Inflammatory macrophage treated with lipopolysaccharide for 4 hours (primary cell): ENCODE results near the gene COL16A1.

ENCODE experiments used
- DNase-seq: peaks from one replicate; pipeline ENCODE4 v3.0.0-alpha.2; 2020

Gene COL16A1

DNA sequence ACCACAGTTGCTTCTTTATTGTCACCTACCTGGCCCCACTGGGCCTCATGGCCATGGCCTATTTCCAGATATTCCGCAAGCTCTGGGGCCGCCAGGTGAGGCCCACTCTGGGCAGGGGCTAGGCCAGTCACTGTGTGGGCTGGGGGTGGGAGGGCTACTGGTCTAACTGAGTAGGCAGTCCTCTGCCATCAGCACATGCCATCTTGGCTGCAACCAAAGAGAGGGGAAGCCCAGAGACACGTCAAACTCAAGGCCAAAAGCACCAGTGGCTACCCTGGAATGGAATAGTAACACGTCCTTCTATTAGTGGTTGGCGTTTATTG is 82.4 kb downstream of the COL16A1 start:
- no peak for DNase-seq

DNA sequence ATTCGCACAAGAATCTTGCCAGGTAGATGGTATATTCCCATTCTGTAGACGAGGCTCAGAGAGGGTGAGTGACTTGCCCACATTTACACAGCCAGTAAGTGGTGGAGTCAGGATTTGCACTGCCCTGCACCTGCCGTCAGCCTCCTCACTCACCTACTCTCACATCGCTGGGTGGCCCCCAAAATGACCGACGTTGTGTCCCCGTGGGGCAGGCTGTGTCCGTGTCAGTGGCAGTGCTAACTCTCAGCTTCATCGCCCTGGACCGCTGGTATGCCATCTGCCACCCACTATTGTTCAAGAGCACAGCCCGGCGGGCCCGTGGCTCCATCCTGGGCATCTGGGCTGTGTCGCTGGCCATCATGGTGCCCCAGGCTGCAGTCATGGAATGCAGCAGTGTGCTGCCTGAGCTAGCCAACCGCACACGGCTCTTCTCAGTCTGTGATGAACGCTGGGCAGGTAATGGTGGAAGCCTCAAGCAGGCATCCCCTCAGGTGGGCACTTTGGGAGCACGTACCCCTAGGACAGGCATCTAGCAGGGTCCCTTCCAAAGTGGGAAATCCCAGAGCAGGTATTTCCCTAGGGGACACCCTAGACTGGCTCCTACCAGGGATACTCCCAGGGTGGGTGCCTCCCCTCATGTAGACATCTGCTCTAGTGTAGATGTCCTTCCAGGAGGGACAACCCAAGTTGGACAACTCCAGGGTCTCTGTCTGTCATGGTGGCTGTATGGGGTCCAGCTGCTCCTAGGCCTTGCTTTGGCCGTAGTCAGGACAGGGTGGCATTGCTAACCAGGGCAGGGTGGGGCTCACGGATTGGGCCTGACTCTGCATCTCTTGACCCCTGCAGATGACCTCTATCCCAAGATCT is 83.0 kb downstream of the COL16A1 start:
- no peak for DNase-seq

DNA sequence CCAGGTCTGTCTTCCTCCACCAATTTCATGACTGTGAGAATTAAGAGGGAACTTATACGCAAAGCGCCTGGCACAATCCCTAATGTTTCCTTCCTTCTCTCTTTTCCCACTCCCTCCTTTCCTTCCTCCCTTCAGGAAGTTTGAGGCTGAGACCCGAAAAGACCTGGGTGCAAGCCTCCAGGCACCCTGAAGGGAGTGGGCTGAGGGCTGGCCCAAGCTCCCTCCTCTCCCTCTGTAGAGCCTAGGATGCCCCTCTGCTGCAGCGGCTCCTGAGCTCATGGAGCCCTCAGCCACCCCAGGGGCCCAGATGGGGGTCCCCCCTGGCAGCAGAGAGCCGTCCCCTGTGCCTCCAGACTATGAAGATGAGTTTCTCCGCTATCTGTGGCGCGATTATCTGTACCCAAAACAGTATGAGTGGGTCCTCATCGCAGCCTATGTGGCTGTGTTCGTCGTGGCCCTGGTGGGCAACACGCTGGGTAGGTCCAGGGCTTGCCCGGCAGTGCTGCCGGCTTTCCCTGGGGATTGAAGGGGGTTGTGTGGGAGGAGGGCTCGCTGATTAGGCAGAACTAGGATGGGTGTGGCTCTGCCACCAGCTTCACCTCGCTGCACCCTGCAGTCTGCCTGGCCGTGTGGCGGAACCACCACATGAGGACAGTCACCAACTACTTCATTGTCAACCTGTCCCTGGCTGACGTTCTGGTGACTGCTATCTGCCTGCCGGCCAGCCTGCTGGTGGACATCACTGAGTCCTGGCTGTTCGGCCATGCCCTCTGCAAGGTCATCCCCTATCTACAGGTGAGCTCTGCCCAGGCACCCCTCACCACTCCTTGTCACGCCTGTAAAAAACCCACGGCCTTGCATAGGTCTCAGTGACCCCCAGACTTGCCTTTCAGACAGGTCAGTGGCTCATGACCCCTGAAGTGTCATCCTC is 84.6 kb downstream of the COL16A1 start:
- DNase-seq: no peak

DNA sequence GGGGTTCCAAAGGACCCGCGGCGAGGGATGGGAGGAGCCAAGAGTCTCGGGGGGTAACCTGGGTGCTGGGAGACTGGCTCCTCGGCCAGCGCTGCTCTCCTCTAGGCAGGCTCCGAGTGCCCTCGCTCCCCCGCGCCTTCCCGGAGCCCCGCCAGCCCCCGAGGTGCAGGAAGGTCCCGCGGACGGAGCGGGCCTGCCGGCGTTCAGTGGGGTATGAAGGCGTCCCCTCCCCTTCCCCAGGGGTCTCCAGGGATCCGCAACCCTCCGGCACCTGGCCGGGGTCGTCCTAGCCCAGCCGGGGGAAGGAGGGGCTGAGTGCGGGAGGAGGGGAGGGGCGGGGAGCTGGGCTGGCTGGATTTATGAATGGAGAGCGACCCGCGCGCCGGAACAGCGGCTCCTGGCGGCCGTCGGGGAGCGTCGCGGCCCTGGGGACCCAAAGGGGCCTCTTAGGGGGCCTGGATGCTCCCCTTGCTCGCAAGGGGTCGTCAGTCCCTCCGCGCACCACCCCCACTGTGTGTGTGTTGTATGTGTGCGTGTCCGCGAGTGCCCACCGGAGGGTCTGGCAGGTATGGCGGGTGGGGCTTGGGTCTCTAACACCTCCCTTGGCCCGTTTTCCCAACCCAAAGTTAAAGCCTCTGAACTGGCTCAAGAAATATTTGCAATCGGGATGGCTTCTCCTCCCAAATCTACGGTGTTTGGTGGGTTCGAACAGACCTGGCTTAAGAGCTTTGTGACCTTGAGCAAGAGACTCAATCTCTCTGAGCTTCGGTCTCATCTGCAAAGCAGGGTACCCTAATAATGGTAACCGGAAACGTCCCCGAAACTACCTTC is 85.7 kb downstream of the COL16A1 start:
- DNase-seq: peak; percentile 30

DNA sequence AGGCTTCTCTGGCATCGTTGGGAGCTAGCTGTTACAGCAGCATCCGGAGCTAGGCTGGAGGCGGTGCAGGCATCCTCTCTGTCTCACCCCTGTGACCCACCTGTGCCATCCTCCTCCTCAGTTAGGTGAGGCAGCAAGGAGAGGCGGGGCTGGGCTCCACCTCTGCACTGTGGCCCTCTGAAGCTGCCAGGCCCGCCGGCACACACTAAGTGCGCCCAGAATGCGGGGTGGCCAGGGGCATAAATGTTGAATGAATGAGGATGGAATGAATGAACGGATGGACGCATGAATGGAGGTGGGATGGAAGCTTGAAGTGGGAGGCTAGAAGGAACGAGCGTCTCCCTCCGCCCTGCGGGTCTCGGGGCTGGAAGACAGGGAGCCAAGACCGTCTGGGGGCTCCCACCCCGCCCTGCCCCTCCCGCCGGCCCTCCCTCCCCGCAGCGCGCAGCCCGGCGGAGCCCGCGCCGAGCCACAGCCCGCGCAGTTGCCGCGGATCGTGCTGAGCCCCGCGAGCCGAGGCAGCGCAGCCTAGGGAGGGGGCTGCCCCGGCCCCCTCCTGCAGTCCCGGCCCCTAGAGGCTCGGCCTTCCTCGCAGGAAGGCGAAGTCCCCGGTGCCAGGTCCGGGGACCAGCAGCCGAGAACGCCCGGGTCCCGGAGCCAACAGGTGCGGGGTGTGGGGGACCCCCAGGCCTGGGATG is 86.5 kb downstream of the COL16A1 start, which contains the start of gene HCRTR1:
TSS of gene HCRTR1 (plus strand) at position 472 of the 698 bp plus-strand sequence. CDS start 1,504 bp downstream, outside the sequence.
- DNase-seq: no peak

DNA sequence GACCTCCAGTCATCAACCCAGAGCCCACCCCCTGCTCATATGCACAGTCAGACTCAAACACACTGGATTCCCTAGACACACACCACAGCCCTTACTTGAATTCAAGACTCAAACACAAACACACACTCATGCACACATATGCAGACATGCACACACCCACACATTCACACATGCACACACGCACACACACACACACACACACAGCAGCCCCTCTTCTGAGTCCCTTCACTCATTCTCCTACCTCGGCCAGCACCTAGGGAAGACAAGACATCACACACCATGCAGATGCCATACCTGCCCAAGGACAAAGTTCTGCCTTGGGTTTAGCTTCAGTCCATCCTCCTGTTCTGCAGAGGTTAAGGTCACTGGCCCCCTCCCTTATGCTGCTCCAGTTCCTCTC is 87.9 kb downstream of the COL16A1 start:
- DNase-seq: no peak

DNA sequence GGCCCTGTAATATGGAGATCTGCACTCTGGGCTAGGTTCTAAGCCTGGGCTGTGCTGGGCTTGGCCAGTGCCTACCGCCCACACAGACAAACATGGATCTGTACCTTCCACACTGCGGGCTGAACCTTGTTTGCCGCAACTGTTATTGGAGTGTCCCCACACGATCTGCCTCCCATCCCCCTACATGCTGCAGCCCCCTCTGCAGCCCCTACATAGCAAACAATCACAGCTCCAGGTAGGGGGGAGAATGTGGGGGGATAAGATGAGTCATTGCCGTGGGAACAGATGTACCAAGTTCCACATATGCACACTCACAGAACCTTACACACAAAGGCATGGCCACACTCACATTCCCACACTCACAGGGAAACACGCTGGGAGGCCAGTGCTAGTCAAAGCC is 88.4 kb downstream of the COL16A1 start:
- no peak for DNase-seq

DNA sequence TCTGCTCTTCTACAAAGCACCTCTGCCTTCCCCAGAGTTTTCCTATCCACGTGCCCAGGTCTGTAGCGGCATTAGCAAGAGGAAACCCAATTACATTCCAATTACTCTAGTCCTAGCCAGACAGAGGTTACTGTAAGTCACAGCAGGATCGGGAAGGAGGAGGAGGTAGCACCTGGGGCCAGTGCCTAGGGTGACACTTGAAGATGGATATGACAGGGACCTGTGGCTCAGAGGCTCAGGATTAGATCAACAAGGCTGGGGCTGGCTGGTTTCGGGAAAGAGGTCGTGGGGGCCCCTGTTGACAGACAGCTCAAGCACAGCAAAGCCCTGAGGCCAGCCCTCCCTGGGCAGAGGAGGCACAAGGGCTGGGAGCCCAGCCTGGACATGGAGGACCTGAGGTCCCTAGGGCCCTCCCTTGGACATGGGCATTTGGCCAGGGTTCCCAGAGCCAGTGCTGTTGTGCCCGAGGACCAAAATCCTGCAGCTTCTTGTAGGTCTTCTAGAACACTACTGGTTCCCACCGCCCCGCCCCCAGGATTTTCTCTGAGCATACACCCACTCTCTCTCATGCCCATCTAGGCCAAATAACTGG is 89.3 kb downstream of the COL16A1 start:
- DNase-seq: no peak

DNA sequence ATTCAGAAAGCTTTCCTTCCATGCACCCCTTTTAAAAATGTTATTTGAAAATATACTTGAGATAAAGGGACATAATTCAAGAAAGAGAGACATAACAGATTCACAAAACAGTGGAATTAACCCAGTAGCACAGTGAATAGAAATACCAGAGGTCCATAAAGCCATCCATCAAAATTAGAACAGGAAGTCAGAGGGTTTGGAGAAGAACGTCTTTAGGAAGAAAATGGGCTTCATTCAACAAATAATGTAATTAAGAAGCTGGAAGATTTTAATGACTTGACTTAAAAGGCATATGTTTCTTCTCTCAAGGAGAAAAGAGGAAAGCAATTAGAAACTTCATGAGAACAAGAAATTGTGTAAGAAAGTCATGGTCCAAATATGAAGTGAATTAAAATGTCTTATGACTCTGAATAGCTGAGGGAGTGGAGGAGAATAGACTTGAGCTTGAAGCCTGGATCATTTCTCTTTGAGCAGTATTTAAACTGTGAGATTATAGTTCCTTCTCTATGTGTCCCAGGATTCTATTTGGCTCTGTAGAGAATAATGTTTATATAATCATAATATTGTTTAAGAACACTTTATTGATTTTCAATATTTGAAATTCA is 94.2 kb downstream of the COL16A1 start:
- peak; percentile 57 for DNase-seq

DNA sequence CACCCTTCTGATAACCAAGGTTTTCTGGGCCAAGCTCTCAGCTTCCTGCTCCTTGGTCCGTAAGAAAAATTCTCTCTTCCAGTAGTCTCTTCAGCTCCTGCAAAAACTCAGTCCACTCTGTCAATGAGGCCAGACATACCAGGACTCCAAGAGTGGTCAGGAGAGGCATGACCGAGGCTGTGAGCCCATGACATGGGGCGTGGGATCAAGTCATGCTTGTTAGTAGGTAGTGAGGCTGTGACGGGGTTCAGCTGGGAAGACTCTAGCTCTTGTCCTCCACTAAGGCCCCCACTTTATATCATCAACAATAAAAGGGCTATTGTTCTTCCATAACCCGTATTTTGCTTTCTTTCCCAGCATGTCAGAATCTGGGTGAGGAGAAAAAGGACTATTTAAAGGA is 96.5 kb downstream of the COL16A1 start:
- DNase-seq: no peak

DNA sequence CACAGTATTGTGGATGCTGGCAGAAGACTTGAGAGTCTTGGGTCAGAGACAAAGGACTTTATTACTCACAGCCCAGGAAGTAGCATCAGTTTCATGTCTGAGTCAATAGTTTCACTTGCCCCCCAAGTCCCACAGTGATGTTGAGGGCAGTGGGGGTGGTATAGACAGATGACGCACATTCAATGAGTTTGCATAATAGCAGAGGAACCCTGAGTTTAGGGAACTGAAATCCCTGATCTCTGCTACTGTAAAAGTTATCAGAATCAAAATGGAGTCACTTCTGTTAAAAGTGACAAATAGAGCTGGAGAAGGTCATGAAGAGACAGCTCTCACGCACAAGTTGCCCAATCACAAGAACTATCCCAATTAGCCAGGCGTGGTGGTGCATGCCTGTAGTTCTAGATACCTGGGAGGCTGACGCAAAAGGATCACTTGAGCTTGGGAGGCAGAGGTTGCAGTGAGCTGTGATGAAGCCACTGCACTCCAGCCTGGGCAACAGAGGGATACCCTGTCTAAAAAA is 97.8 kb downstream of the COL16A1 start:
- DNase-seq: peak; percentile 99
